NCI-H2171 treated with DMSO at 0.1 percent for 48 hours (cell line): ENCODE results near the gene INPP5A.
"Not testable (repeated sequence)": the region's sequence is repeated elsewhere in the genome, so short reads cannot be mapped to it uniquely, and the experiment has no call there.

ENCODE experiments used
- DNase-seq: peaks from one replicate; lab custom pipeline; 2025; lab: John Stamatoyannopoulos, UW

Gene INPP5A

GRCh38 chr10:132817701-132818211 lies 280.2 kb downstream of the INPP5A start:
- no peak for DNase-seq

GRCh38 chr10:132820056-132820455 lies 282.5 kb downstream of the INPP5A start:
- DNase-seq = no peak

GRCh38 chr10:132825783-132826523 lies 288.4 kb downstream of the INPP5A start:
- DNase-seq = not testable (repeated sequence)

- DNase-seq = no peak
Observed at GRCh38 chr10:132826524-132827422, 289.2 kb downstream of the INPP5A start.

- no peak for DNase-seq
Observed at GRCh38 chr10:132827423-132827789, 289.8 kb downstream of the INPP5A start.

GRCh38 chr10:132827861-132828539 lies 290.4 kb downstream of the INPP5A start:
- no peak for DNase-seq

GRCh38 chr10:132828681-132829080 lies 291.1 kb downstream of the INPP5A start:
- DNase-seq = no peak

GRCh38 chr10:132829403-132829802 lies 291.8 kb downstream of the INPP5A start:
- DNase-seq = no peak

GRCh38 chr10:132832186-132832969 lies 294.8 kb downstream of the INPP5A start:
- no peak for DNase-seq
